ENCODE results near the gene TUBB4B.

- TF ChIP-seq CTCF (IDR thresholded peaks at IDR 0.05) = no peak
- TF ChIP-seq POLR2A (IDR thresholded peaks at IDR 0.05) = no peak
These were observed 36.4 kb upstream of the TUBB4B start for GRCh38 chr9:137204731-137205125.
